Stimulated activated CD8-positive, alpha-beta memory T cell treated with anti-CD3 and anti-CD28 coated beads, Interleukin-4, amount 100 ng/mL, for 48 hours (primary cell): Measurements from ENCODE around the gene NRL.

ENCODE experiments used
- DNase-seq: peaks from one replicate; pipeline ENCODE4 v3.0.0-alpha.2; 2020

The NRL gene

DNA sequence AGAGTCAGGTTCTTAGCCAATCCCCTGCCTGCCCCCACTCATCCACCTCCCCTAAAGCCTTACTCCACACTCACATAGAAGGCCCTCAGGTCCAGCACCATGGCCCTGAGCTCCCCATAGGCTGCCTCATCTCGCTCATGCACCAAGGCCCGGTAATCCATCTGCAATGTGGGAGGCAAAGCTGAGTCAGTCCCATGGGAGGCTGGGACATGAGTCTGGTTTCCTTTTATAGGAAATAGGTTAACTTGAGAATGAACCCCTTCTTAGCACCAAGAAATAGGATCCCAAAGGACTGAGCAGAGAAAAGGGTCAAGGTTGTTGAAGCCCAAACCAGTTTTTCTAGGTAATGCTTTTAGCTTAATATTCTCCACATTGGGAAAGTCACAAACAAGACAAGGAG is 28.8 kb upstream of the NRL start:
- DNase-seq: no peak

DNA sequence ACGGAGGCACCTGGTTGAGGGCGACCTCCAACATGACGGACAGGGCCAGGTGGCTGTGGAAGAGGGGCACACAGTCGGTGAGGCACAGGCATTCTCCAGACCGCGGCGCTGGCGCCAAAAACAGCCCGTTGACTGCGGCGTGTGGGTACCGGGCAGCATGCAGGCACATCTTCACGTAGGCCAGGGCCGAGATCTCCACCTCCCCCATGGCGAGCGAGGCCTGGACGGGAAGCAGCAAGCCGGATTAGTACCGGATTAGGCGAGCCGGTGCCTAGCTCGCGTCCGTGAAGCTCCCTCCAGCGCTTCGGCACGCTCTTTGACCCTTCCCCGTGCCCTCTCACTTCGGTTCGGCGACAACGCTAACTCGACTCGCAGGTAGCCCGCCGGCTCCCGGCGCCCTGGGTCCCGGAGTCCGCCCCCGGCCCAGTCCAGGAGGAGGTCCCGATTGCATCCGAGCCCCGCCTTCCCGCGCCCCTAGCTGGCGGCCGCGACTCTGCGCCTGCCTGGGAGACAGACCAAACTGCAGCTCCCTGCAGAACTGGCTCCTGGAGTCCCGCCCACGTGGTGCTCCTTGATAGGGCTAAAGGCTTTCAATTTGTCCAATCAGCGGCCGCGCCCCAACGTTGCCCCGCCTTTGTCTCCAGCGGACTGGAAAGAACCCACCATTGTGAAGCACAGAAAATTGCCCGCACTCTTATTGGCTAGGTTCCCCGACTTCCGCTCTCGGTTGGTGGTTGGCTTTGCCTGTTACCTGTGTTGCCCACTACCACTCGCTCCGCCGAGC is 26.5 kb upstream of the NRL start, which contains the start of gene EMC9:
TSS of gene EMC9 (minus strand) at position 495 of the 784 bp plus-strand sequence. CDS start at position 208, 287 bp downstream.
- DNase-seq: peak; percentile 100

DNA sequence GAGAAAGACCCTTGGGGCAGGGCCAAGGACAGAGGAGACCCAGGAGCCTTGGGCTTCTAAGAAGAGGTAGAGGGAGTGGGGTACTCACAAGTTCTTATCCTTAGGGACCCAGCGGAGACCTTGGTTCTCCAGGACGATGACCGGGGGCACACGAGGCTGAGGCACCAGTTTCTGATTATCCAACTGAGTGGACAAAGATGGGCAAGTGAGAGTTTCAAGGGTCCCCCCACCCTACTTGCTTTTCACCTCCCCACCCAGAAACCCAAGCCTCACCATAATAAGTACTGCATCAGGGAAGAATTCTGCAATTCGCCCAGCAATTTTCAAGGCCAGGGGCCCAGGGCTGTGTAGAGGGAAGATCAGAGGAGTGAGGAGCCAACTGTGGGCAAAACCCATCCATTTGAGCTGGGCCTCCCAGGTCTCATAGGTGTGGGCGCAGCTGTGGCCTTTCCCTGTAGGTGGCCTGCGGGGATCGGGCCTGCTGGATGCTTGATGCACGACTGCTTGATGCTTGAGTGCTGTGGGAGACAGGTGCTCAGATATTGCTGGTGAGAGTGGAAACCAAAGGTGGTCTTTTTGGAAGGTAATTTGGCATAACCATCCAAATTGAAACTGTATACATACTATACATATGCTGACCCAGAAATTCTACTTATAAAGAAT is 24.7 kb upstream of the NRL start:
- DNase-seq: peak; percentile 58

DNA sequence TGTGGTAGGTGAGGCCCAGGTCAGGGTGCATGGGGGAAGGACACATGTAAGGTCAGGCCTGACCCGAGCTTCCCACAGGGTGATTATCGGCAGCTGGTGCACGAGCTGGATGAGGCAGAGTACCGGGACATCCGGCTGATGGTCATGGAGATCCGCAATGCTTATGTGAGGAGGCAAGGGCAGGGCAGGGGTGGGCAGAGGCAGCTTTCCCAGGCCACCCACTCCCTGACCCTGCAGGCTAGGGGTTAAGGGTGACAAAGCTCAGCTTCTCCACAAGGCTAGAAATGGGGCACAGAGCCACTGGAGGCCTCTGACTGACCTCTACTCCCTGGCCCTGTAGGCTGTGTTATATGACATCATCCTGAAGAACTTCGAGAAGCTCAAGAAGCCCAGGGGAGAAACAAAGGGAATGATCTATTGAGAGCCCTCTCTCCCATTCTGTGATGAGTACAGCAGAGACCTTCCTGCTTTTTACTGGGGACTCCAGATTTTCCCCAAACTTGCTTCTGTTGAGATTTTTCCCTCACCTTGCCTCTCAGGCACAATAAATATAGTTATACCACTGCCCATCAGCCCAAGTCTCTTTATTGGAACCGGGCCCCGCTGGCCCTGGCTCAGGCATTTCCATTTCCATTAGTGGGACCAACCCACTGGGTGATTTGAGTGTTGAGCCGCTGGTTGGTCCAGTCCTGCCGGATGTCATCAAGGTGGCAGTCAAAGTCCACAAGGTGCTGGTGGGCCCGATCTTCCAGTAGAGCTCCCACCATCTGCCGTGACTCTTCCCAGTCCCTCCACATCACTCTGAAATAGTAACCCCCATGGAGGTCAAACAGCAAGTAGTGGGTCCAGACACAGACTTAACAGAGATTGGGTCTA is 23.9 kb upstream of the NRL start:
- no peak for DNase-seq

DNA sequence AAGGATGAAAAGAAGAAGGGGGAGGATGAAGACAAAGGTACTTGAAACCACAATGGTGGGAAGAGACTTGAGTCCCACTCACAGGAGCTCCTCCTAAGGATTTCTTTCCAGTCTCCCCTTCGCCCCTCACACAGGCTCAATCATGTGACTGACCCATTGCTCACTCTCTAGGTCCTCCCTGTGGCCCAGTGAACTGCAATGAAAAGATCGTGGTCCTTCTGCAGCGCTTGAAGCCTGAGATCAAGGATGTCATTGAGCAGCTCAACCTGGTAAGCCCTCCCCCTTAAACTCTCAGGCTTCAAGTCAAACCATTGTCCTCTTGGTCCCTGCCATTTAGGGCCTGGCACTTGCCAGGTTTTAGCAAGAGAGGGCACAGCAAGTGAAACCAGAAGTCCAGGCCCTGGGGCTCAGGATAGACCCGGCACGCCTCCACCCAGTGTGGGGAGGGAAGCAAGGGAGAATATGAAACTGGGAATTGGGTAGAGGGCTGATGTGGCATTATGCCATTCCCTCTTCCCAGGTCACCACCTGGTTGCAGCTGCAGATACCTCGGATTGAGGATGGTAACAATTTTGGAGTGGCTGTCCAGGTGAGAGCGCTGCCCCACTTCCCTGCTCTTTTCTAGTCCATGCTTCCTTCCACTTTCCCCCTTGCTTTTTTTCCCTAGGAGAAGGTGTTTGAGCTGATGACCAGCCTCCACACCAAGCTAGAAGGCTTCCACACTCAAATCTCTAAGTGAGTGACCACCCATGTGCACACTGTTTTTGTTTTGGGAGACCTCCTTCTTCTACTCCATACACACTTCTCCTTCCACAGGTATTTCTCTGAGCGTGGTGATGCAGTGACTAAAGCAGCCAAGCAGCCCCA is 23.0 kb upstream of the NRL start:
- no peak for DNase-seq

DNA sequence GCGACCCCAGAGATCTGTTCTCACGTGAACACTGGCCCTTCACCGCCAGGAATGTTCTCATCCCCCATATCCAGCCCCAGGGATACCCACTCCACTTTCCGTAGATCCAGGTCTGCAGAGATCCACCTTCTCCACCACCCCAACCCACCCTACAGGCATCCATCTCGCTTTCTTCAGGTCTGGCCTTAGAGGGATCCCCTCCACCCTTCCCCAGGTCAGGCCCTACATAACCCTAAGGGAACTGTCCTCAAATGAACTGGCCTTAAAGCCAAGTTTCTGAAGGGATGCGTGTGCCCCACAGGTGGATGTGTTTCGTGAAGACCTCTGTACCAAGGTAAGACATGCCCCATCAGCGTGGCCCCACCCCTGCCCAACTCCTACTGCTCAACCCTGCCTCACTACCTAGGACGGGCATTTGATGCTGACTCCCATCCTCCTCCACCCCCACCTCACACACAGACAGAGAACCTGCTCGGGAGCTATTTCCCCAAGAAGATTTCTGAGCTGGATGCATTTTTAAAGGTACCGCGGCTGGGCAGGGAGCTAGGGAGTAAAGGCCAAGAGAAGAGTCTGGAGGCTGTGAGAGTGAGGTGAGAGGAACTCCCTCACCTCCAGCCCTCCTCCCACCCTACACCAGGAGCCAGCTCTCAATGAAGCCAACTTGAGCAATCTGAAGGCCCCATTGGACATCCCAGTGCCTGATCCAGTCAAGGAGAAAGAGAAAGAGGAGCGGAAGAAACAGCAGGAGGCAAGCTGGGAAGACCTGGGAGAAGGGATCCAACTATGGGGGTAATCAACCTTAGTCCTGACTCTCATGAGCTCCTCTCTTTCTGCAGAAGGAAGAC is 22.2 kb upstream of the NRL start:
- peak; percentile 49 for DNase-seq

DNA sequence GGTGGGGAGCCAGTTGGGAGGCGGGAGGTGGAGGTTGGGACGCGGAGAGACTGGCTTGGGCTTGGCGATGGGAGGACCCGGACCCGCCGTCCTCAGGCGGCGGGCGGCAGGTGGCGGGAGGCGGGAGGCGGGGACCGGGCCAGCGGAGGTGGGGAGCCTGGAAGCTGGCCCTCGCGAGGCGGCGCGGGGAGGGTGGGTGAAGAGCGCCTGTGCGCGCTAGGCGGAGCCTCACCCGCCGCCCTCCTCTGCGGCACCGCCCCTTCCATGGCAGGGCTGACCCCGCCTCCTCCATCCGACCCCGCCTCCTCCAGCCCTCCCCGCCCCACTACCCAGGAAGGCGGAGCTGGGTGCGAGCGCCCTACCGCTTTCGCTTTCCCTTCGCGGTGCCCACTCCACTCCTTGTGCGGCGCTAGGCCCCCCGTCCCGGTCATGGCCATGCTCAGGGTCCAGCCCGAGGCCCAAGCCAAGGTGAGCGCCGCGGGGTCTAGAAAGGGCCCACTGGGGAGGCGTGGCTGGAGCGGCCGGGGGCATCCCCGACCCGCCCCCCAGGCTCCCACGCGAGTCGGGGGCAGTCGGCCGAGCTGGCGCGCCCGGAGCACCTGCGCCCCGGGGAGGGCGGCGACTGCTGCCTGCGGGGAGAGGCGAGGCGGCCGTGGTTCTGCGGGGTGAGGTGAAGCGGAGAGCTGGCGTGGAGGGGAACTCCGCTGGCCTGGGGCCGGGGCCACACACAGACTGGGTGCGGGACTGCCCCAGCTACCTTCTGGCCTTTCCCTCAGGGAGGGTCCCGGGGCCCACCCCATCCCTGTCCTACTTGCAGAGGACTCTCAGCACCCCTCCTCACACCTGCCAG is 21.3 kb upstream of the NRL start, which contains the start of gene PSME1:
TSS of gene PSME1 (plus strand) at position 361 of the 850 bp plus-strand sequence. CDS start at position 430, 69 bp downstream.
- DNase-seq: peak; percentile 97

DNA sequence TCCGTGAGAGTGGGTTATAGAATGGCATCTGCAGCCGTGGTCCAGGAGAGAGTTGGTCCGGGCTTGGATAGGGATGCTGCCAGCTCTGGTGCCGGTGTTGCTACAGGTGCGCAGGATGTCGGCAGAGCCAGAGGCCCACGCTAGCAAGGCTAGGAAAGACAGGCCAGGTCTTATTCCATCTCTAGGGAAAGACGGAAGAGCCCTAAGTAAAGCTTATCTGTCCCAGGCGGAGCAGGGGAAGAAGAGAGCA is 20.8 kb upstream of the NRL start:
- DNase-seq: peak; percentile 43

DNA sequence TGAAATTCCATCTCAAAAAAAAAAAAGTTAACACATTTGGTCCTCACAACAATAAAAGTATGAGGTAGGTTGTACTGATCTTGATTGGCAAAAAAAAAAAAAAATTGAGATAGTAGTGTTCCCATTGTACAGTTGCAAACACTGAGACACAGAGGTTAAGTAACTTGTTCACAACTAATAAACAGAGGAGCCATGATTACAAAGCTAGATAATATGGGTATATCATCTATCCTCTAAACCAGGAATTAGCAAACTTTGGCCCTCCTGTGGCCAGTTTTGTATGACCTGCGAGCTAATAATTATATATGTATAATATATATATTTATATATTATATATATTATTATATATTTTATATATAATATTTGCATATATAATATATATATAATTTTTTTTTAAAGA is 19.0 kb upstream of the NRL start:
- no peak for DNase-seq

DNA sequence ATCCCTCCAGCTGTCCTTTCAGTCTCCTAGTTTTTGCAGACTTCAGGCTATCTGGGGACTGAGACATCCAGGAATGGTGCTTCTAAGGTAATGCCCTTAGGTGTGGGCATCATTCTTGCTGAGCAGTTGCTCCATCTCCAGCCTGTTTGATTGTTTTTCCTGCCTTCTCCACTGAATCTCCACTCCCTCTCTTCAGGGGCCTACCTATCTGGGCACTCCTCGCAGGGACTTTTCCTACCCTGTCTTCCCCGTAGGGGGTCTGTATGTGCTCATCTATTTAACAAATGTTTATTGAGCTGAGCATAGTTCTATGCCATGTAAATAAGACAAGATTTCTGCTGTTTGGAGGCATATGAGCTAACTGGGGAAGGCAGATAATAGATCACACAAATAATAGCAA is 18.2 kb upstream of the NRL start:
- DNase-seq: no peak

DNA sequence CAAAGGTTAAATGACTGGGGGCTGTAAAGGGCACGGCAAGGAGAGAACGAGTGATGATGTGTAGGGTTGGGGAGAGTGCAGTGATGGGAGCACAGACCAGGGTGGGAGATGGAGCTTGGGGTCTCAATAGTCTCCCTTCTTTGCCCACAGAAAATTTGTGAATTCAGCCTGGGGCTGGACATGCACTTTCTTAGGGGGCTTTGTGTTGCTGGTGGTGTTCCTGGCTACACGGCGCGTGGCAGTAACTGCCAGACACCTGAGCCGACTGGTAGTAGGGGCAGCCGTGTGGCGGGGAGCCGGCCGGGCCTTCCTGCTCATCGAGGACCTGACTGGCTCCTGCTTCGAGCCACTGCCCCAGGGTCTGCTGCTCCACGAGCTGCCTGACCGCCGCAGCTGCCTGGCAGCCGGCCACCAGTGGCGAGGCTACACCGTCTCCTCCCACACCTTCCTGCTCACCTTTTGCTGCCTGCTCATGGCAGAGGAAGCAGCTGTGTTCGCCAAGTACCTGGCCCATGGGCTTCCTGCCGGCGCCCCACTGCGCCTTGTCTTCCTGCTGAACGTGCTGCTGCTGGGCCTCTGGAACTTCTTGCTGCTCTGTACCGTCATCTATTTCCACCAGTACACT is 17.4 kb upstream of the NRL start:
- peak; percentile 45 for DNase-seq

DNA sequence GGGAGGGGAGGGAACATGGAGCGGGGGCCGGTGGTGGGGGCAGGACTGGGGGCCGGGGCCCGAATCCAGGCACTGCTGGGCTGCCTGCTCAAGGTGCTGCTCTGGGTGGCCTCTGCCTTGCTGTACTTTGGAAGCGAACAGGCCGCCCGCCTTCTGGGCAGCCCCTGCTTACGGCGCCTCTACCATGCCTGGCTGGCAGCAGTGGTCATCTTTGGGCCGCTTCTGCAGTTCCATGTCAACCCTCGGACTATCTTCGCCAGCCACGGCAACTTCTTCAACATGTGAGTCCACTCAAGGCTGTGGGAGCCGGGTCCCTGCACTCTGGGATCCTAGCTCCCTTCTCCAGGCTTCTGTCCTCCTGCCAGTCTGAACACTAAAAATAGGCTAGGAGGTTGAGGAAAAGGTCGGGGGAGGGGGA is 16.8 kb upstream of the NRL start:
- DNase-seq: no peak

DNA sequence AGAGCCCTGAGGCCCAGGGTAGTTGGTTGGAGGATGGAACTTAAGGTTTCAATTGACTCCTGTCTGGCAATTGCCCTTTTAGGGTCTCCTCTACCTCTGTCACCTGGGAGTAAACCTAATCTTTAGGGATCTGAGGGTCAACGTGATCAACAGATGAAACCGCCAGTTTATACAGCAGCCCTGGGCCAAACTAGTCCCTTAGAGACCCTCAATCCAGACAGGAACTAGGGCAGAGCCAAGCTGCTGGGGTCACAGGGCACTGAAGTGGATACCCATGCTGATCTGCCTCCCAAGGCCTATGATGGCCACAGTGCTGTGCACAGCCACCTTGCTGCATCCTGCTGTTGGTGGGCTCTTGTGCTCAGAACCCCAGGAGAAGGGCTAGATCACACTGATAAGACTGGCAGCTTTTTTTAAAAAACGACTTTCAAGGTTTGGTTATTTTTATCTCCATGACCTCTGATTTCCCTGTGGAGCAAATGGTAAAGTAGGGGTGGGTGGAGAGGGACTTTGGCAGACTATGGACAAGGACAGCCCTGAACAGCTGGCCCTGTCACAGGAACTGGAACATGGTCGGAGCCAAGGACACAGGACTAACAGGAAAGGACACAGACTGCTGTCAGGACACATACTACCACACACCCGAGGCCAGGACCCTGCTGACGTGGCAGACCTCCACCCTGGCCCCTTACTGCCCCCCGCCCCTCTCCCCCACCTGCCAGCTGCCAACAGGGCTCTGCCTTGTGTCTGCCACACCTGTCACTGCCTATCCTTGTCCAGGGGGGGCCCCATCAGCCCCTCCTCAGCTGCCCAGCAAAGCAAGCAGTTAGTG is 16.2 kb upstream of the NRL start:
- DNase-seq: no peak

DNA sequence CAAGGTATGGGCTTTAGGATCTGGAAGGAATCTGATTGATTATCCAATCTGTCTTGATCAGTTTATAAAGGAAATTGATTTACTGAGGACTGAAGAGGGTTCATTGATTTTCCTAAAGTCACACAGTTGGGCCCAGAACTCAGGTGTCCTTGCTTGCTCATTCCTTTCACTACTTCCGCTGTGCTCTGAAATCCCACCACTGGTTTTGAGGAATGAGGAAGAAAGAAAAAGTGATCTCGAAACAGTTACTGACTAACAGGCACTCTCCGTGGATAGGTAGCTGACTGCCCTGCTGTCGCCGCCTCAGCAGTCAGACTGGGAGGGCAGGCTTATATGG is 15.6 kb upstream of the NRL start, which contains the start of gene FITM1:
TSS of gene FITM1 (plus strand) at position 280 of the 337 bp plus-strand sequence. CDS start 905 bp downstream, outside the sequence.
- DNase-seq: no peak

DNA sequence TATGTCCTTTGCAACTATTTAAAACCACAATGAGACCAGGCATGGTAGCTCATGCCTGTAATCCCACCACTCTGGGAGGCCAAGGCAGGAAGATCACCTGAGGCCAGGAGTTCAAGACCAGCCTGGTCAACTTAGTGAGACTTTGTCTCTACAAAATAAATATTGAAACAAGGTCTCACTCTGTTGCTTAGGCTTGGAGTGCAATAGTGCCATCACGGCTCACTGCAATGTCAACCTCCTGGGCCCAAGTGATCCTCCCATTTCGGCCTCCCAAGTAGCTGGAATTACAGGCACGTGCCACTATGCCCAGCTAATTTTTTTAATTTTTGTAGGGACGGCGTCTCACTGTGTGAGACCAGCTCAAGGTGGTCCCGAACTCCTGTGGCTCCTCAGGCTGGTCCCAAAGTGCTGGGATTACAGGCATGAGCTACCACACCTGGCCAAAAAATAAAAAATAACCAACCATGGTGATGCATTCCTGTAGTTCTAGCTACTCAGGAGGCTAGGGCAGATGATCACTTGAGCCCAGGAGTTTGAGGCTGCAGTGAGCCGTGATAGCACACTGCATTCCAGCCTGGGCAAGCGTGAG is 14.8 kb upstream of the NRL start:
- no peak for DNase-seq

DNA sequence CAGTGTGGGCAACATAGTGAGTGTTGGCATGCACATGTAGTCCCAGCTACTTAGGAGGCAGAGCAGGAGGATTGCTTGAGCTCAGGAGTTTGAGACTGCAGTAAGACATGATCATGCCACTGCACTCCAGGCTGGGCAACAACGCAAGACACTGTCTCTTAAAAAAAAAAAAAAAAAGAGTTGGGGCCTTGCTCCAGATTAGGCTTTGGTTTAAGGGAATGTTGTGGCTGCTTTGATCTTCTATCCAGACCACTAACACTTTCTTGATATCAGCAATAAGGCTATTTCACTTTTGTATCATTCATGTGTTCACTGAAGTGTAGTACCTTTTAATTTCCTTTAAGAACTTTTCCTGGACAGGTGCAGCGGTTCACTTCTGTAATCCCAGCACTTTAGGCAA is 12.9 kb upstream of the NRL start:
- no peak for DNase-seq

DNA sequence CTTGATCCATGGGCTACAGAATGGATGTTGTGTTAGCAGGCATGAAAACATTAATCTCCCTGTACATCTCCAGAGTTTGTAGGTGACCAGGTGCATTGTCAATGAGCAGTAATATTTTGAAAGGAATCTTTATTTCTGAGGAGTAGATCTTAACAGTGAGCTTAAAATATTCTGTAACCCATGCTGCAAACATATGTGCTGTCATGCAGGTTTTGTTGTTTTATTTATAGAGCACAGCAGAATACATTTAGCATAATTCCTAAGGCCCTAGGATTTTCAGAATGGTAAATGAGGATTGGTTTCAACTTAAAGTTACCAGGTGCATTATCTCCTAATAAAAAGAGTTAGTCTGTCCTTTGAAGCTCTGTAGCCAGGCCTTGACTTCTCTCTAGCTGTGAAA is 12.2 kb upstream of the NRL start:
- DNase-seq: no peak
